Memory B cell (primary cell): Measurements from ENCODE around the gene LDOC1.

Source experiments
- ATAC-seq: fragments of 150-1000 bp; cut with Tn5 transposase; 2 replicates; pipeline ENCODE4 v1.10.0; 2021; ENCODE audit warnings: low read depth, mild to moderate bottlenecking, moderate library complexity
- DNase-seq, 2 donors: peaks; one replicate each; pipeline ENCODE4 v3.0.0; 2022; ENCODE audit warnings: low spot score in 2 of 2
- H3K27ac Mint-ChIP-seq: one replicate; pipeline ENCODE4 v1.8.0; 2022; ENCODE audit warnings: mild to moderate bottlenecking, moderate library complexity, mixed read lengths
- H3K27me3 Mint-ChIP-seq: one replicate; pipeline ENCODE4 v1.8.0; 2022; ENCODE audit warnings: mixed read lengths
- H3K36me3 Mint-ChIP-seq: one replicate; pipeline ENCODE4 v1.8.0; 2022; ENCODE audit warnings: mild to moderate bottlenecking, mixed read lengths
- H3K4me1 Mint-ChIP-seq: one replicate; pipeline ENCODE4 v1.8.0; 2022; ENCODE audit warnings: mixed read lengths
- H3K4me3 Mint-ChIP-seq: one replicate; pipeline ENCODE4 v1.8.0; 2022; ENCODE audit warnings: mild to moderate bottlenecking, moderate library complexity, mixed read lengths
- H3K9me3 Mint-ChIP-seq: one replicate; pipeline ENCODE4 v1.8.0; 2022; ENCODE audit warnings: mixed read lengths

The LDOC1 gene

DNA sequence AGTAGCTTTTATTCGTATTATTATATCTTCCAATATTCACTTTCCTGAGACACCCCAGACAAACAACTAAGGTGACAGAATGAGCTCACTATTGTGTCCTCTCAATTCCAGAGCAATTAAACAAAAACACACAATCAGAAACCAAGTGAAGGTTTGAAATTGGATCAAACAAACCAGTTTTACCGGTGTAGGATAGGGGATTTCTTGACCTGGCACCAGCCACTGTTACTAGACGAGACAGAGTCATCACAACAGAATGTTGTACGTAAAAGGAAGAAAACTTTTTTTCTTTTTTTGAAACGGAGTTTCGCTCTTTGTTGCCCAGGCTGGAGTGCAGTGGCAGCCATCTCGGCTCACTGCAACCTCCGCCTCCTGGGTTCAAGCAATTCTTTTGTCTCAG is 43.7 kb downstream of the LDOC1 start:
- Mint-ChIP-seq H3K27me3 (no peaks in the 10 kb centered on the region), H3K4me3 (no peak overlapping the region), H3K4me1 (no peaks in the 10 kb centered on the region), H3K27ac (no peak overlapping the region), H3K36me3 (no peaks in the 10 kb centered on the region), H3K9me3 (no peaks in the 10 kb centered on the region)
- DNase-seq (no peak), ATAC-seq (no peak)

DNA sequence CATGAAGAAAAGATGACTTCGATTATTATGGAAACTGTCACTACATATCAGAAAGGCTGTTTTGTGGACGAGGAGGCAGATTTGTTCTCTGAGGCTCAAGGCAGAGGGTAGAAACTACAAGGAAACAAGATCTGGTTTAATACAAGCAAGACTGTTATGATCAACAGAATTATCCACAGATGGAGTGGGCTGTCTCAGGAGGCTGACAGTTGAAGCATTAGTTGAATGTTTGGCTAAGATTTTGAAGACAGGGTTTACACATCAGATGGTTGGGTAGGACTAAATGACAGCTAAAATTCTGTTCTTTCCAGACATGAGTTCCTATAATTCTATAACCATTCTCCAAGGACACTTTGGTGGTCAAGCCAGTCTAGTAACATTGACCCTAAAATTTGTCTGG is 49.8 kb downstream of the LDOC1 start:
- no peaks in the 10 kb centered on the region for H3K36me3 Mint-ChIP-seq
- no peak overlapping the region for H3K4me3 Mint-ChIP-seq
- ATAC-seq (no peak), DNase-seq (no peak)
- no peaks in the 10 kb centered on the region for H3K9me3 Mint-ChIP-seq
- H3K27me3 Mint-ChIP-seq = no peaks in the 10 kb centered on the region
- H3K27ac Mint-ChIP-seq = no peak overlapping the region
- no peaks in the 10 kb centered on the region for H3K4me1 Mint-ChIP-seq
